WTC11 (cell line): ENCODE results near the gene CD2AP.

Experiments
- AFF4 ChIP-seq: sonication (generic); formaldehyde crosslinking; IDR thresholded peaks from 2 replicates; pipeline ENCODE4 v1.8.1; 2023; ENCODE audit warnings: mild to moderate bottlenecking, missing genetic modification reagents, borderline replicate concordance
- CTCF ChIP-seq: fragments of 200-600 bp; IDR thresholded peaks from 2 replicates; pipeline ENCODE4 v1.8.0; 2022; ENCODE audit warnings: antibody characterized with exemption
- ELF4 ChIP-seq: sonication (generic); formaldehyde crosslinking; IDR thresholded peaks from 2 replicates; pipeline ENCODE4 v1.8.1; 2022; ENCODE audit warnings: low read depth, mild to moderate bottlenecking, moderate library complexity, missing genetic modification reagents
- FOXK1 ChIP-seq: sonication (generic); formaldehyde crosslinking; IDR thresholded peaks from 2 replicates; pipeline ENCODE4 v1.8.0; 2022; ENCODE audit warnings: mild to moderate bottlenecking, moderate library complexity, missing genetic modification reagents
- JUN ChIP-seq: sonication (generic); formaldehyde crosslinking; IDR thresholded peaks from 2 replicates; pipeline ENCODE4 v1.8.0; 2023; ENCODE audit warnings: mild to moderate bottlenecking, missing genetic modification reagents
- NR3C1 ChIP-seq: sonication (generic); formaldehyde crosslinking; conservative IDR thresholded peaks from 2 replicates; pipeline ENCODE4 v1.8.1; 2023; ENCODE audit warnings: low read depth, mild to moderate bottlenecking, missing genetic modification reagents
- PRDM15 ChIP-seq: sonication (generic); formaldehyde crosslinking; IDR thresholded peaks from 2 replicates; pipeline ENCODE4 v1.8.0; 2022; ENCODE audit warnings: missing genetic modification reagents
- SMAD3 ChIP-seq: sonication (generic); formaldehyde crosslinking; IDR thresholded peaks from 2 replicates; pipeline ENCODE4 v1.8.0; 2022; ENCODE audit warnings: missing genetic modification reagents, mild to moderate bottlenecking, borderline replicate concordance
- ZNF317 ChIP-seq: sonication (generic); formaldehyde crosslinking; IDR thresholded peaks from 2 replicates; pipeline ENCODE4 v1.8.1; 2023; ENCODE audit warnings: low read depth, mild to moderate bottlenecking, moderate library complexity, missing genetic modification reagents, borderline replicate concordance

- no peak for TF ChIP-seq PRDM15
- no peak for TF ChIP-seq JUN
- TF ChIP-seq FOXK1 (CRISPR knock-in tag), result no peak
- no peak for TF ChIP-seq AFF4
- no peak for TF ChIP-seq NR3C1 (CRISPR knock-in tag)
- TF ChIP-seq SMAD3 (CRISPR knock-in tag), result no peak
- TF ChIP-seq CTCF, result no peak
- no peak for TF ChIP-seq ELF4
- no peak for TF ChIP-seq ZNF317 (CRISPR knock-in tag)
These were observed 25.3 kb downstream of the CD2AP start for GRCh38 chr6:47502920-47503319.
